K562 (cell line): Measurements from ENCODE around the gene WFDC1. TPM values are rescaled to one million over a fixed set of nuclear protein-coding genes. Genes with fewer than 3 reads are reported as not detected.

Experiments
- ATAC-seq: fragments of 200-7000 bp; cut with Tn5 transposase; 3 replicates; pipeline ENCODE4 v1.9.1; 2020; ENCODE audit warnings: moderate library complexity
- BruUV-seq: library from RNA; stranded (reverse); fragments of 400-500 nt; replicated peaks from 2 replicates; lab custom pipeline; 2021; lab: Mats Ljungman, UMichigan
- CTCF ChIA-PET: fragments of 300-600 bp; formaldehyde crosslinking; extraction: SDS; loops from one replicate; lab custom pipeline; 2021; ENCODE audit warnings: low intra/inter-chr PET ratio; lab: Yijun Ruan, JAX
- POLR2A ChIA-PET: fragments of 300-600, 350-650 bp; sonication (Branson Sonifier 250); formaldehyde crosslinking; extraction: SDS; loops from one replicate; lab custom pipeline; 2021; ENCODE audit warnings: antibody characterized with exemption, inconsistent platforms; lab: Yijun Ruan, JAX
- DNase-seq, 4 experiments: peaks; one replicate each; pipeline versions ENCODE4 v3.0.0 to v3.0.0-alpha.2; 2011 to 2018; ENCODE audit warnings: low spot score in 3 of 4, mixed read lengths in 3 of 4; ENCODE audit errors: extremely low read depth in 1 of 4
- FAIRE-seq: peaks from 2 replicates; lab custom pipeline; 2011; peaks lifted over from hg19 to GRCh38; lab: Jason Lieb, UNC
- H2AFZ ChIP-seq: 2 replicates; pipeline ENCODE4 v1.6.0; 2011; ENCODE audit warnings: low read depth, low read length, control low read depth, inconsistent platforms
- H3K27ac ChIP-seq: fragments of 200-600 bp; 3 replicates; pipeline ENCODE4 v1.8.0; 2011; ENCODE audit warnings: low read depth, mild to moderate bottlenecking, control low read depth, inconsistent platforms, low read length, moderate library complexity, mixed read lengths; ENCODE audit errors: extremely low read depth
- H3K27me3 ChIP-seq, 2 experiments: fragments of 300-600 bp in 1 of 2; 2 replicates in 1 of 2; 3 replicates in 1 of 2; pipeline versions ENCODE4 v1.6.0 to v1.8.0; 2011; ENCODE audit warnings: inconsistent platforms in 2 of 2, low read length in 2 of 2, mild to moderate bottlenecking in 1 of 2, mixed read lengths in 1 of 2, moderate library complexity in 1 of 2; ENCODE audit not compliant: control insufficient read depth in 2 of 2, insufficient read depth in 2 of 2
- H3K36me3 ChIP-seq: fragments of 300-600 bp; 3 replicates; pipeline ENCODE4 v1.8.0; 2011; ENCODE audit warnings: mild to moderate bottlenecking, low read length, inconsistent platforms; ENCODE audit not compliant: control insufficient read depth, insufficient read depth
- H3K4me1 ChIP-seq, 2 experiments: fragments of 200-600 bp in 1 of 2; replicated peaks in 1 of 2; 2 replicates in 1 of 2; 3 replicates in 1 of 2; pipeline versions ENCODE4 v1.5.1 to v1.8.0; 2011; ENCODE audit warnings: inconsistent platforms in 2 of 2, low read length in 2 of 2, mild to moderate bottlenecking in 1 of 2, mixed read lengths in 1 of 2, moderate library complexity in 1 of 2; ENCODE audit not compliant: control insufficient read depth in 2 of 2, insufficient read depth in 2 of 2
- H3K4me2 ChIP-seq: 2 replicates; pipeline ENCODE4 v1.6.1; 2011; ENCODE audit warnings: low read length, control low read depth, inconsistent platforms, mixed read lengths; ENCODE audit not compliant: insufficient read depth
- H3K4me3 ChIP-seq: fragments of 200-600 bp; sonication (generic), shearing (Covaris generic); 2 replicates; pipeline ENCODE4 v1.5.1; 2016; ENCODE audit warnings: control low read depth, inconsistent platforms
- H3K79me2 ChIP-seq: fragments of 200-600 bp; 3 replicates; pipeline ENCODE4 v1.8.0; 2011; ENCODE audit warnings: low read length, inconsistent platforms; ENCODE audit not compliant: control insufficient read depth, insufficient read depth
- H3K9ac ChIP-seq, 2 experiments: 2 replicates each; pipeline versions ENCODE4 v1.6.0 to v1.6.1; 2011; ENCODE audit warnings: low read depth in 2 of 2, low read length in 2 of 2, control low read depth in 1 of 2, inconsistent platforms in 1 of 2, mild to moderate bottlenecking in 1 of 2, mixed read lengths in 1 of 2; ENCODE audit not compliant: insufficient read depth in 1 of 2
- H3K9me1 ChIP-seq: one replicate; pipeline ENCODE4 v1.6.0; 2011; ENCODE audit warnings: inconsistent platforms, mild to moderate bottlenecking, low read length, moderate library complexity; ENCODE audit not compliant: control insufficient read depth, insufficient read depth
- H3K9me3 ChIP-seq: replicated peaks from 2 replicates; pipeline ENCODE4 v1.5.1; 2011; ENCODE audit warnings: low read depth, low read length, inconsistent platforms; ENCODE audit not compliant: control insufficient read depth, insufficient read depth
- H4K20me1 ChIP-seq: replicated peaks from 2 replicates; pipeline ENCODE4 v1.6.1; 2011; ENCODE audit warnings: low read length, inconsistent platforms, mixed read lengths; ENCODE audit not compliant: control insufficient read depth, insufficient read depth
- BCOR ChIP-seq: fragments of 450-650 bp; IDR thresholded peaks from 2 replicates; pipeline ENCODE4 v1.6.1; 2016
- CBFB ChIP-seq: sonication (generic); formaldehyde crosslinking; IDR thresholded peaks from 2 replicates; pipeline ENCODE4 v1.4.0; 2020; ENCODE audit warnings: mild to moderate bottlenecking, missing genetic modification reagents
- CEBPZ ChIP-seq: fragments of 150-350 bp; IDR thresholded peaks from 2 replicates; pipeline ENCODE4 v1.6.1; 2014; ENCODE audit warnings: low read depth, mild to moderate bottlenecking, low read length, borderline replicate concordance
- MED1 ChIP-seq: sonication (generic); formaldehyde crosslinking; IDR thresholded peaks from 2 replicates; pipeline ENCODE4 v1.8.1; 2023; ENCODE audit warnings: missing genetic modification reagents, borderline replicate concordance
- NFXL1 ChIP-seq: fragments of 450-650 bp; formaldehyde crosslinking; IDR thresholded peaks from 2 replicates; pipeline ENCODE4 v1.4.0; 2021; ENCODE audit warnings: mild to moderate bottlenecking
- NONO ChIP-seq, 2 experiments: fragments of 200-400 bp in 1 of 2; fragments of 450-650 bp in 1 of 2; formaldehyde crosslinking in 1 of 2; IDR thresholded peaks; 2 replicates each; pipeline ENCODE4 v1.6.1; 2017; ENCODE audit warnings: low read depth in 2 of 2, mild to moderate bottlenecking in 2 of 2, moderate library complexity in 2 of 2, low read length in 1 of 2
- PHF20 ChIP-seq: fragments of 450-650 bp; IDR thresholded peaks from 2 replicates; pipeline ENCODE4 v1.6.1; 2018; ENCODE audit not compliant: partially characterized antibody
- RBM25 ChIP-seq: fragments of 200-400 bp; formaldehyde crosslinking; IDR thresholded peaks from 2 replicates; pipeline ENCODE4 v1.6.1; 2018; ENCODE audit warnings: low read length, low read depth, moderate library complexity; ENCODE audit not compliant: severe bottlenecking
- TFAM ChIP-seq: fragments of 250-450 bp; sonication (Bioruptor Pico); conservative IDR thresholded peaks from 2 replicates; pipeline ENCODE4 v1.5.0; 2021; ENCODE audit warnings: mild to moderate bottlenecking, moderate library complexity
- ZNF586 ChIP-seq: fragments of 450-650 bp; formaldehyde crosslinking; conservative IDR thresholded peaks from 2 replicates; pipeline ENCODE4 v1.4.0; 2020; ENCODE audit warnings: mild to moderate bottlenecking, moderate library complexity
- WGBS: fragments of 100-300 bp; shearing (Covaris generic); methylation state at CpG from one replicate; pipeline ENCODE4 v1.1.6; 2016; ENCODE audit warnings: low coverage, mixed read lengths; ENCODE audit not compliant: insufficient coverage; ENCODE audit errors: missing lambda C conversion rate; 5-methylcytosine and 5-hydroxymethylcytosine counted together
- in situ Hi-C: fragments of 300-500 bp; cut with MboI; formaldehyde crosslinking; loops from 4 replicates; pipeline ENCODE4 v1.15.0; 2018; ENCODE audit warnings: inconsistent platforms, mixed read lengths
- intact Hi-C: fragments of 100-400 bp; cut with micrococcal nuclease; formaldehyde crosslinking; loops from 2 replicates; pipeline ENCODE4 v1.14.2; 2022
- polyA plus RNA-seq, 8 experiments: library from polyadenylated mRNA; depleted of rRNA in 4 of 8; stranded (reverse) in 5 of 8; unstranded in 3 of 8; fragments of >200 nt; fragmentation: Nextera tagmentation in 2 of 8; fragmentation: Illumina TruSeq in 1 of 8; extraction: Ambion mirVana in 2 of 8; extraction: Trizol in 1 of 8; gene quantifications; 2 replicates each; pipeline versions ENCODE4 v1.2.1 to v1.2.3, GENCODE V29; 2011 to 2014; ENCODE audit warnings: inconsistent platforms in 1 of 8, missing spikeins in 1 of 8
- total RNA-seq, 7 experiments: library from RNA; depleted of rRNA in 6 of 7; stranded (reverse); fragments of >200 nt in 6 of 7; fragmentation: Illumina TruSeq in 2 of 7; extraction: Trizol in 2 of 7; gene quantifications; 2 replicates each; pipeline versions ENCODE4 v1.2.1 to v1.2.3, GENCODE V29; 2011 to 2021; ENCODE audit warnings: low replicate concordance in 1 of 7
- TF ChIP-seq, protein P1 (sequence below): sonication (generic); formaldehyde crosslinking; IDR thresholded peaks from 2 replicates; pipeline ENCODE4 v1.8.1; 2022; ENCODE audit warnings: missing genetic modification reagents

The WFDC1 gene
- total and polyA plus RNA-seq, 9 of the 15 experiments (the other 6 are each of a cell fraction or from before 2014, with no cell fraction given): not detected

GRCh38 chr16:84271037-84271436 lies 23.6 kb upstream of the WFDC1 start:
- no peaks in the 10 kb centered on the region for H3K36me3 ChIP-seq
- H3K9ac ChIP-seq: no peak overlapping the region
- no peaks in the 10 kb centered on the region for H3K79me2 ChIP-seq
- H3K27ac ChIP-seq: no peak overlapping the region
- H2AFZ ChIP-seq: no peak overlapping the region
- POLR2A ChIA-PET: interaction anchor here (0.7 kb wide), 1 partner anchor 178 kb away, joined by 3 read pairs; no protein-coding TSS in a partner anchor
- H3K27me3 ChIP-seq: peaks cover 20 to 54% of the 10 kb centered on the region in 2 experiments
- no TSS peak for BruUV-seq
- CTCF ChIA-PET: no interaction called here
- H3K4me2 ChIP-seq: no peak overlapping the region
- in situ Hi-C loops (no loop called here), intact Hi-C loops (no loop called here)
- no peak for DNase-seq
- FAIRE-seq: peak; percentile 6
- H3K4me3 ChIP-seq: no peak overlapping the region
- H3K9me3 ChIP-seq: no peaks in the 10 kb centered on the region
- H3K4me1 ChIP-seq: no peaks in the 10 kb centered on the region
- H3K9me1 ChIP-seq: no peaks in the 10 kb centered on the region
- 0% methylated on average over 1 of the region's 1 CpG for WGBS
- no peak for ATAC-seq
- H4K20me1 ChIP-seq: 0 out of 2 replicates have a peak, but pooled peaks cover 3% of the 10 kb centered on the region
- TF ChIP-seq ZNF586 (CRISPR knock-in tag): no peak
- TF ChIP-seq NFXL1 (CRISPR knock-in tag): no peak
- no peak for TF ChIP-seq CEBPZ
- TF ChIP-seq TFAM (CRISPR knock-in tag): no peak
- TF ChIP-seq, protein P1, sequence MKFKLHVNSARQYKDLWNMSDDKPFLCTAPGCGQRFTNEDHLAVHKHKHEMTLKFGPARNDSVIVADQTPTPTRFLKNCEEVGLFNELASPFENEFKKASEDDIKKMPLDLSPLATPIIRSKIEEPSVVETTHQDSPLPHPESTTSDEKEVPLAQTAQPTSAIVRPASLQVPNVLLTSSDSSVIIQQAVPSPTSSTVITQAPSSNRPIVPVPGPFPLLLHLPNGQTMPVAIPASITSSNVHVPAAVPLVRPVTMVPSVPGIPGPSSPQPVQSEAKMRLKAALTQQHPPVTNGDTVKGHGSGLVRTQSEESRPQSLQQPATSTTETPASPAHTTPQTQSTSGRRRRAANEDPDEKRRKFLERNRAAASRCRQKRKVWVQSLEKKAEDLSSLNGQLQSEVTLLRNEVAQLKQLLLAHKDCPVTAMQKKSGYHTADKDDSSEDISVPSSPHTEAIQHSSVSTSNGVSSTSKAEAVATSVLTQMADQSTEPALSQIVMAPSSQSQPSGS (CRISPR knock-in tag): no peak
- TF ChIP-seq MED1: no peak
- TF ChIP-seq PHF20: no peak
- peak; percentile 91 for TF ChIP-seq RBM25
- no peak for TF ChIP-seq NONO (IDR thresholded peaks at IDR 0.05; ENCODE audit: low read depth in 2 of 2, low read length in 1 of 2)
- TF ChIP-seq BCOR: peak; percentile 55; the same call in 1 of the 2 replicates
- no peak for TF ChIP-seq CBFB (CRISPR knock-in tag)
